SK-N-SH (cell line): ENCODE measurements around the gene ELL3.

Experiments used
- EZH2phosphoT487 ChIP-seq: fragments of 200-600 bp; sonication (generic); IDR thresholded peaks from 2 replicates; pipeline ENCODE4 v1.6.1; 2017; ENCODE audit warnings: low read depth, mixed run types, mild to moderate bottlenecking, antibody characterized with exemption, moderate library complexity, borderline replicate concordance
- GABPA ChIP-seq: IDR thresholded peaks from 2 replicates; pipeline ENCODE4 v1.4.0; 2012; ENCODE audit warnings: low read depth, mild to moderate bottlenecking
- MXI1 ChIP-seq: IDR thresholded peaks from 2 replicates; pipeline ENCODE4 v1.6.1; 2012; ENCODE audit warnings: mild to moderate bottlenecking, low read depth, low read length, improper control_type of control experiment
- POLR2AphosphoS5 ChIP-seq: IDR thresholded peaks from 2 replicates; pipeline ENCODE4 v1.6.1; 2012; ENCODE audit warnings: low read depth, low read length
- RAD21 ChIP-seq: IDR thresholded peaks from 2 replicates; pipeline ENCODE4 v1.6.1; 2012; ENCODE audit warnings: mild to moderate bottlenecking, low read length
- RFX5 ChIP-seq: IDR thresholded peaks from 2 replicates; pipeline ENCODE4 v1.6.1; 2012; ENCODE audit warnings: mild to moderate bottlenecking, improper control_type of control experiment, low read length
- TF ChIP-seq, protein P1 (sequence below): fragments of 200-600 bp; sonication (generic); IDR thresholded peaks from 2 replicates; pipeline ENCODE4 v1.6.1; 2017; ENCODE audit warnings: antibody characterized with exemption, mild to moderate bottlenecking, moderate library complexity

DNA sequence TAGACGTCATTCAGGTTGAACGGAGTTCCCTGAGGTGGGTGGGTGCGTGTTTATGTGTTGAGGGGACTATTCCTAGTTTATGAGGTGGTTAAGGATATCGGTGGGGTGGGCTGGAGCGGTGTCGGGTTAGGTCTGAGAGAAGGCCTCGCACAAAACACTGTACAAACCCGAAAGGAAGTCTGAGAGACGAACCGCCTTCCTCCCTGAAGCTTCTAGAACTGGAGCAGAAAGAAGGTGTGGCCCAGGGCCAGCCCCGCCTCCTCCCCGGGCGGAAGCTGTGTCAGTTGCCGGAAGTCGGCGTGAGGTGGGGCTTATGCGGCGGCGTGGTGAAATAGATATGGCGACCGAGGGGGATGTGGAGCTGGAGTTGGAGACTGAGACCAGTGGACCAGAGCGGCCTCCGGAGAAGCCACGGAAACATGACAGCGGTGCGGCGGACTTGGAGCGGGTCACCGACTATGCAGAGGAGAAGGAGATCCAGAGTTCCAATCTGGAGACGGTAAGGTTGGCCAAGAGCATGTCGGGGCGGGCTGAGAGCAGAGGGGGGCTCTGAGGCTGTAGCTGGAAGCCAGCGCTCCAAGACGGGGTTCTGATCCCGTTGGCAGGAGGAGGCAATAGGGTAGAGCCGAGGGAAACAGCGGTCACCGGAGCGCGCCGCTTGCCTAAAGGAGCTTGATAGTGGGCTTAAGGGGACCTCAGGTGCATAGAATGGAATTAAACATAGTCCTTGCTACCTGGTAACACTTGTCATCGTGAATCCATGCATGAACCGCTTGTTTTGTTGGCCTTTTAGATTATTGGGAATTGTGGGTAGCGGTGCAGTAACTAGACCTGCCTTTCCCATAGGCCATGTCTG lies 23.7 kb upstream of the ELL3 start, which contains the start of gene HYPK:
- TF ChIP-seq MXI1 (peak; percentile 94), EZH2phosphoT487 (no peak), RAD21 (no peak), RFX5 (no peak), GABPA (peak; percentile 87), POLR2AphosphoS5 (peak; percentile 95)
- TF ChIP-seq, protein P1, sequence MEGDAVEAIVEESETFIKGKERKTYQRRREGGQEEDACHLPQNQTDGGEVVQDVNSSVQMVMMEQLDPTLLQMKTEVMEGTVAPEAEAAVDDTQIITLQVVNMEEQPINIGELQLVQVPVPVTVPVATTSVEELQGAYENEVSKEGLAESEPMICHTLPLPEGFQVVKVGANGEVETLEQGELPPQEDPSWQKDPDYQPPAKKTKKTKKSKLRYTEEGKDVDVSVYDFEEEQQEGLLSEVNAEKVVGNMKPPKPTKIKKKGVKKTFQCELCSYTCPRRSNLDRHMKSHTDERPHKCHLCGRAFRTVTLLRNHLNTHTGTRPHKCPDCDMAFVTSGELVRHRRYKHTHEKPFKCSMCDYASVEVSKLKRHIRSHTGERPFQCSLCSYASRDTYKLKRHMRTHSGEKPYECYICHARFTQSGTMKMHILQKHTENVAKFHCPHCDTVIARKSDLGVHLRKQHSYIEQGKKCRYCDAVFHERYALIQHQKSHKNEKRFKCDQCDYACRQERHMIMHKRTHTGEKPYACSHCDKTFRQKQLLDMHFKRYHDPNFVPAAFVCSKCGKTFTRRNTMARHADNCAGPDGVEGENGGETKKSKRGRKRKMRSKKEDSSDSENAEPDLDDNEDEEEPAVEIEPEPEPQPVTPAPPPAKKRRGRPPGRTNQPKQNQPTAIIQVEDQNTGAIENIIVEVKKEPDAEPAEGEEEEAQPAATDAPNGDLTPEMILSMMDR: no peak
